H1 (cell line): Measurements from ENCODE around the gene CD96. TPM values are rescaled to one million over a fixed set of nuclear protein-coding genes. Genes with fewer than 3 reads are reported as not detected.
"Not testable (repeated sequence)": the region's sequence is repeated elsewhere in the genome, so short reads cannot be mapped to it uniquely, and the experiment has no call there.

Source experiments
- CTCF ChIA-PET: fragments of 300-600 bp; sonication (Branson Sonifier 250); formaldehyde crosslinking; loops from one replicate; lab custom pipeline; 2021; ENCODE audit not compliant: partially characterized antibody; lab: Charles Lee
- POLR2A ChIA-PET: fragments of 300-600 bp; sonication (Branson Sonifier 250); formaldehyde crosslinking; loops from one replicate; lab custom pipeline; 2021; ENCODE audit warnings: inconsistent platforms; ENCODE audit not compliant: partially characterized antibody; lab: Charles Lee
- DNase-seq, 2 experiments: peaks; one replicate each; pipeline versions ENCODE4 v3.0.0 to v3.0.0-alpha.2; 2010 to 2022; ENCODE audit warnings: low spot score in 2 of 2, low read depth in 1 of 2, mixed read lengths in 1 of 2
- FAIRE-seq: peaks from 2 replicates; lab custom pipeline; 2011; peaks lifted over from hg19 to GRCh38; lab: Jason Lieb, UNC
- H2AFZ ChIP-seq: 2 replicates; pipeline ENCODE4 v1.8.1; 2012; ENCODE audit warnings: low read length, inconsistent platforms
- H2AK5ac ChIP-seq: 2 replicates; pipeline ENCODE4 v1.6.1; 2013; ENCODE audit warnings: low read depth, low read length
- H2BK120ac ChIP-seq: replicated peaks from 2 replicates; pipeline ENCODE3; 2013; ENCODE audit warnings: low read depth, low read length, inconsistent platforms
- H2BK12ac ChIP-seq: 2 replicates; pipeline ENCODE4 v1.6.1; 2013; ENCODE audit warnings: low read depth, low read length
- H2BK15ac ChIP-seq: 2 replicates; pipeline ENCODE4 v1.6.1; 2013; ENCODE audit warnings: low read length
- H2BK20ac ChIP-seq: 2 replicates; pipeline ENCODE4 v1.6.1; 2013; ENCODE audit warnings: low read length
- H2BK5ac ChIP-seq: 2 replicates; pipeline ENCODE4 v1.6.1; 2013; ENCODE audit warnings: low read depth, low read length
- H3K14ac ChIP-seq: 2 replicates; pipeline ENCODE4 v1.6.1; 2013; ENCODE audit warnings: inconsistent platforms; ENCODE audit not compliant: insufficient read length
- H3K18ac ChIP-seq: 2 replicates; pipeline ENCODE4 v1.6.1; 2013; ENCODE audit warnings: low read length; ENCODE audit errors: extremely low read depth
- H3K23ac ChIP-seq: 2 replicates; pipeline ENCODE4 v1.6.1; 2013; ENCODE audit warnings: inconsistent platforms; ENCODE audit not compliant: insufficient read length
- H3K23me2 ChIP-seq: 2 replicates; pipeline ENCODE4 v1.6.1; 2013; ENCODE audit warnings: low read depth, low read length
- H3K27ac ChIP-seq: 2 replicates; pipeline ENCODE4 v1.6.1; 2011; ENCODE audit warnings: low read depth, low read length, inconsistent platforms
- H3K27me3 ChIP-seq, 4 experiments: replicated peaks in 1 of 4; 1 replicate in 1 of 4; 2 replicates in 3 of 4; pipeline versions ENCODE4 v1.6.1 to v1.8.1; 2011 to 2013; ENCODE audit warnings: low read length in 3 of 4, mild to moderate bottlenecking in 3 of 4, inconsistent platforms in 2 of 4, mixed read lengths in 2 of 4, moderate library complexity in 1 of 4; ENCODE audit not compliant: control insufficient read depth in 3 of 4, insufficient read depth in 3 of 4; ENCODE audit errors: extremely low read depth in 1 of 4
- H3K36me3 ChIP-seq, 4 experiments: 2 replicates each; pipeline versions ENCODE4 v1.6.1 to v1.8.1; 2011 to 2013; ENCODE audit warnings: mild to moderate bottlenecking in 4 of 4, low read length in 3 of 4, moderate library complexity in 2 of 4, control low read depth in 1 of 4, inconsistent platforms in 1 of 4; ENCODE audit not compliant: insufficient read depth in 4 of 4, control insufficient read depth in 2 of 4
- H3K4ac ChIP-seq: replicated peaks from 2 replicates; pipeline ENCODE3; 2013; ENCODE audit warnings: low read length, low read depth, mixed read lengths, inconsistent platforms; ENCODE audit not compliant: insufficient read length
- H3K4me1 ChIP-seq, 4 experiments: replicated peaks in 1 of 4; 1 replicate in 1 of 4; 2 replicates in 3 of 4; pipeline versions ENCODE4 v1.6.1 to v1.8.1; 2011 to 2013; ENCODE audit warnings: low read length in 3 of 4, inconsistent platforms in 2 of 4, mixed read lengths in 1 of 4; ENCODE audit not compliant: insufficient read depth in 4 of 4, control insufficient read depth in 3 of 4
- H3K4me2 ChIP-seq, 2 experiments: 2 replicates each; pipeline versions ENCODE4 v1.6.1 to v1.8.1; 2011 to 2013; ENCODE audit warnings: low read depth in 2 of 2, low read length in 2 of 2, control low read depth in 1 of 2, inconsistent platforms in 1 of 2, mild to moderate bottlenecking in 1 of 2; ENCODE audit not compliant: insufficient read depth in 1 of 2
- H3K4me3 ChIP-seq, 4 experiments: fragments of 200-600, 300-600 bp in 1 of 4; sonication (generic), shearing (Covaris generic), sonication (Bioruptor Twin) in 1 of 4; 2 replicates each; pipeline versions ENCODE4 v1.5.1 to v1.8.1; 2011 to 2016; ENCODE audit warnings: low read length in 4 of 4, low read depth in 3 of 4, control low read depth in 2 of 4, inconsistent platforms in 2 of 4, mild to moderate bottlenecking in 2 of 4, mixed read lengths in 1 of 4, moderate library complexity in 1 of 4; ENCODE audit not compliant: insufficient read depth in 2 of 4; ENCODE audit errors: extremely low read depth in 1 of 4
- H3K56ac ChIP-seq: replicated peaks from 2 replicates; pipeline ENCODE3; 2013; ENCODE audit warnings: low read depth, mild to moderate bottlenecking, mixed read lengths, low read length, inconsistent platforms; ENCODE audit not compliant: insufficient read length
- H3K79me1 ChIP-seq: 2 replicates; pipeline ENCODE4 v1.6.1; 2013; ENCODE audit warnings: low read depth, low read length, control low read depth
- H3K79me2 ChIP-seq, 2 experiments: 2 replicates each; pipeline versions ENCODE4 v1.6.1 to v1.8.1; 2012 to 2013; ENCODE audit warnings: low read length in 2 of 2, mild to moderate bottlenecking in 2 of 2, inconsistent platforms in 1 of 2; ENCODE audit not compliant: insufficient read depth in 2 of 2, control insufficient read depth in 1 of 2
- H3K9ac ChIP-seq, 4 experiments: replicated peaks in 1 of 4; 1 replicate in 1 of 4; 2 replicates in 3 of 4; pipeline versions ENCODE4 v1.6.1 to v1.8.1; 2011 to 2013; ENCODE audit warnings: low read depth in 3 of 4, low read length in 3 of 4, control low read depth in 2 of 4, mild to moderate bottlenecking in 2 of 4, moderate library complexity in 2 of 4, inconsistent platforms in 1 of 4; ENCODE audit errors: extremely low read depth in 1 of 4
- H3K9me3 ChIP-seq, 2 experiments: 2 replicates each; pipeline versions ENCODE4 v1.6.1 to v1.8.1; 2012 to 2013; ENCODE audit warnings: mild to moderate bottlenecking in 2 of 2, moderate library complexity in 2 of 2, control low read depth in 1 of 2, inconsistent platforms in 1 of 2, low read depth in 1 of 2, low read length in 1 of 2, mixed read lengths in 1 of 2; ENCODE audit not compliant: insufficient read depth in 2 of 2
- H4K20me1 ChIP-seq, 2 experiments: replicated peaks in 1 of 2; 2 replicates each; pipeline versions ENCODE3 to v1.8.1; 2011 to 2013; ENCODE audit warnings: inconsistent platforms in 2 of 2, low read length in 2 of 2, mild to moderate bottlenecking in 1 of 2; ENCODE audit not compliant: insufficient read depth in 2 of 2, control insufficient read depth in 1 of 2
- H4K5ac ChIP-seq: 2 replicates; pipeline ENCODE4 v1.6.1; 2013; ENCODE audit warnings: low read length, low read depth, mixed read lengths, inconsistent platforms; ENCODE audit not compliant: insufficient read length
- H4K8ac ChIP-seq: 2 replicates; pipeline ENCODE4 v1.8.0; 2013; ENCODE audit warnings: mild to moderate bottlenecking, moderate library complexity, low read length, inconsistent platforms; ENCODE audit not compliant: insufficient read depth; ENCODE audit errors: extremely low read depth
- H4K91ac ChIP-seq: replicated peaks from 2 replicates; pipeline ENCODE3; 2013; ENCODE audit warnings: low read length, mixed read lengths, inconsistent platforms; ENCODE audit not compliant: insufficient read length
- BRCA1 ChIP-seq: IDR thresholded peaks from 2 replicates; pipeline ENCODE4 v1.6.1; 2012; ENCODE audit warnings: low read depth, low read length, improper control_type of control experiment
- CHD2 ChIP-seq: IDR thresholded peaks from 2 replicates; pipeline ENCODE4 v1.6.1; 2012; ENCODE audit warnings: low read length, improper control_type of control experiment
- POU5F1 ChIP-seq: IDR thresholded peaks from 2 replicates; pipeline ENCODE4 v1.6.1; 2011; ENCODE audit warnings: low read depth, mild to moderate bottlenecking, low read length, moderate library complexity
- USF2 ChIP-seq: IDR thresholded peaks from 2 replicates; pipeline ENCODE4 v1.6.1; 2011; ENCODE audit warnings: low read length, improper control_type of control experiment
- WGBS, 2 experiments: shearing (Covaris generic) in 1 of 2; methylation state at CpG; one replicate each; pipeline versions ENCODE4 v1.1.6 to v1.1.7; 2013 to 2015; ENCODE audit warnings: low lambda C conversion rate in 2 of 2, mixed read lengths in 2 of 2, inconsistent platforms in 1 of 2, low coverage in 1 of 2, missing lambda C conversion rate in 1 of 2; ENCODE audit not compliant: insufficient replicate concordance in 2 of 2, insufficient coverage in 1 of 2, insufficient read length in 1 of 2; ENCODE audit errors: extremely low coverage in 1 of 2, missing lambda C conversion rate in 1 of 2; 5-methylcytosine and 5-hydroxymethylcytosine counted together
- polyA plus RNA-seq, 7 experiments: library from polyadenylated mRNA; depleted of rRNA in 3 of 7; stranded (reverse) in 5 of 7; unstranded in 2 of 7; fragments of >200 nt in 5 of 7; fragments of 200-250 nt in 2 of 7; gene quantifications; 1 replicate in 5 of 7; 2 replicates in 1 of 7; 4 replicates in 1 of 7; pipeline versions ENCODE4 v1.2.1 to v1.2.3, GENCODE V29; 2011 to 2013; ENCODE audit warnings: missing spikeins in 2 of 7, mixed read lengths in 2 of 7
- total RNA-seq: library from RNA; stranded (reverse); fragmentation: NEBNext Ultra II Directional; extraction: Animal tissue kit (Norgen Biotek cat#: 25700); gene quantifications from 2 replicates; pipeline ENCODE4 v1.2.1, GENCODE V29; 2021

The CD96 gene
- total and polyA plus RNA-seq, 2 of the 8 experiments (the other 6 are each of a cell fraction or from before 2014, with no cell fraction given) = not detected

GRCh38 chr3:111521891-111522290, 20.1 kb upstream of the CD96 start (continued):
- no peak for TF ChIP-seq CHD2
- no peak for TF ChIP-seq POU5F1
- TF ChIP-seq USF2 = no peak
- TF ChIP-seq BRCA1 = no peak

- H4K8ac ChIP-seq, H3K9me3 ChIP-seq, H2BK20ac ChIP-seq, H3K56ac ChIP-seq, H2AFZ ChIP-seq, H4K5ac ChIP-seq, H3K4me1 ChIP-seq, H4K91ac ChIP-seq, H3K79me1 ChIP-seq, H3K18ac ChIP-seq, H4K20me1 ChIP-seq, H3K4me3 ChIP-seq, H3K9ac ChIP-seq, H3K27ac ChIP-seq, H3K14ac ChIP-seq, H3K23me2 ChIP-seq, POLR2A ChIA-PET, H2BK12ac ChIP-seq, H2BK15ac ChIP-seq, CTCF ChIA-PET, FAIRE-seq, H3K27me3 ChIP-seq, H2BK5ac ChIP-seq, H2AK5ac ChIP-seq, H3K4ac ChIP-seq, H3K79me2 ChIP-seq, DNase-seq, H3K23ac ChIP-seq, H3K36me3 ChIP-seq, H2BK120ac ChIP-seq, H3K4me2 ChIP-seq: not testable (repeated sequence)
- 94% methylated on average over 1 of the region's 1 CpG; no CpG with 5 or more reads in 1 of the 2 experiments for WGBS, 2 experiments
These were observed 17.5 kb upstream of the CD96 start for GRCh38 chr3:111524486-111524885.
